Islet precursor cell (in vitro differentiated cells): Measurements from ENCODE around the gene GARNL3.
A peak's percentile ranks its signal among the peaks of the same experiment; 100 is the strongest.

Experiments
- DNase-seq: peaks from one replicate; pipeline ENCODE4 v3.0.0-alpha.2; 2018

GARNL3 gene

DNA sequence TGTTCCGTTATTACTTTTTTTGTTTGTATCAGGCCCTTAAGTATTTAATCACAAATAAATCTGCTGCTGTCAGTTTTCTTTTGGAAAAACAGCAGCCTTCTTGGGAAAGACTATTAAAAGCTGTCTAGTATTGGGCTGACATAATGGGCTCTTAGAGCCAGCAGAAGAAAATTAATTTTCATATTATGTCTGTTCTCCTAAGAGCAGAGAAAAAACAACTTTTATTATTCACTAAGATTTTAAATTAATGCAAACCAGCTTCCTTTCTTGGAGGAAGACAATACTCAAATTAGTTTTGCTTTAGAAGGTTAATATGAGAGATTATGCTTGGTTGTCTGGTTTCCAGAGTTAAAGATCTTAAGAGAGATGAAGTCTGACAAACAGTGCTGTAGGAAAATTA is 30.6 kb upstream of the GARNL3 start:
- no peak for DNase-seq

DNA sequence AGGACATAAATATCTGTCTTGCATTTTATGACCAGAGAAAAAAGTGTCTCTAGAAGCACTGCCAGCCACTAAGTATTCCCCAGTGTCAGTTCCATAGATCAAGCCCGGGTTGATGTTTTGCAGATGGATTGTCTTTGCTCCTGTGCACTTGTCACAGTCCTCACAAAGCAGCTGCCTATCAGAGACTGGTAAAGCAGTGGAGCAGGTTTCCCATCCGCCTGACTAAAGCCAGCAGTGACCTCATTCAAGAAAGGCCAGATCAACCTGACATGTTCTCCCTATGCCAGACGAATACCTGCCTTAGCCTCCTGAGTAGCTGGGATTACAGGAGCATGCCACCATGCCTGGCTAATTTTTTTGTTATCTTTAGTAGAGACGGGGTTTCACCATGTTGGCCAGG is 26.8 kb upstream of the GARNL3 start:
- peak; percentile 65 for DNase-seq

- peak; percentile 60 for DNase-seq
Observed at GRCh38 chr9:127241354-127241753, 23.2 kb upstream of the GARNL3 start.

- DNase-seq, result peak; percentile 99
Observed at GRCh38 chr9:127244609-127245601, 19.7 kb upstream of the GARNL3 start.

DNA sequence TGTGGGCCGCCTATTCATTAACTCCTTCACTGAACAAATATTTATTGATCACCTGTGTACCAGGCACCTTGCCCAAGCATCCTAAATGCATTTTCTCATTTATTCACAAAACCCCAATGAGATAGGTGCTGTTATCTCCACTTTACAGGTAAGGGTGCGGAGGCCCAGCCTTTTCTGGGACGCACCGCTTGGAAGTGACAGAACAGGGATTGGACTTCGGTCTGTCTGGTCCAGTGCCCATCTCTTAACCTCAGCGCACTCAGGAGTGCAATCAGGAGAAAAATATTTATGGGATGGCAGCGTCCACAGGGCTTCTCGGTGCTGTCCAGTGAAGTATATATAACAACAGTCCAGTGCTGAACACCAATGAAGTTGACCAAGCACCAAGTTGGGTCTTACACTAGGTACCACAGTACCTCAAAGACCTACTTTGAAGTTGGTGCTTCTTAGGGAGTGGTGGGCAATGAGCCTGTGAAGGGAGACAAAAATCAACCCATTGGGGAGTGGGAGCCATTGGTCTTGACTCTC is 18.9 kb upstream of the GARNL3 start:
- DNase-seq, result no peak

DNA sequence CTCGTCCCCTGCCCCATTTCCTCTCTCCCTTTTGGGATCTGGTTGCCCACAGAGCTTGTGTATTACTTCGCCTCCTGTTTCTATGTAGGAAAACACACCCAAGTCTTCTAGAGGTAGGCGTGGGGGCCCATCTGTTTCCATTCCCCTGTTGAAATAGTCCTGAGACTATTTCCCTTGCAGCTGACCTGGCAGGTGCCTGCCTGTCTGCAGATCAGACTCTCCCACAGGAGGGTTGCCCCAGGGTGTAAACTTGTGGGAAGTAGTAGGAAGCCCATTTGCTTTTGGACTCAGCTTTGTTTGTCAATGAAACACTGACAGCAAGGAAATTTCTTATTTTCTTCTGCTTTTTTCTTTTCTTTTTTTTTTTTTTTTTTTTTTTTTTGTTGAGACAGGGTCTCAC is 16.3 kb upstream of the GARNL3 start:
- DNase-seq, result peak; percentile 78

- DNase-seq, result no peak
Observed at GRCh38 chr9:127249877-127250276, 14.7 kb upstream of the GARNL3 start.

GRCh38 chr9:127250896-127251391 is 13.6 kb upstream of the GARNL3 start:
- DNase-seq, result no peak

DNA sequence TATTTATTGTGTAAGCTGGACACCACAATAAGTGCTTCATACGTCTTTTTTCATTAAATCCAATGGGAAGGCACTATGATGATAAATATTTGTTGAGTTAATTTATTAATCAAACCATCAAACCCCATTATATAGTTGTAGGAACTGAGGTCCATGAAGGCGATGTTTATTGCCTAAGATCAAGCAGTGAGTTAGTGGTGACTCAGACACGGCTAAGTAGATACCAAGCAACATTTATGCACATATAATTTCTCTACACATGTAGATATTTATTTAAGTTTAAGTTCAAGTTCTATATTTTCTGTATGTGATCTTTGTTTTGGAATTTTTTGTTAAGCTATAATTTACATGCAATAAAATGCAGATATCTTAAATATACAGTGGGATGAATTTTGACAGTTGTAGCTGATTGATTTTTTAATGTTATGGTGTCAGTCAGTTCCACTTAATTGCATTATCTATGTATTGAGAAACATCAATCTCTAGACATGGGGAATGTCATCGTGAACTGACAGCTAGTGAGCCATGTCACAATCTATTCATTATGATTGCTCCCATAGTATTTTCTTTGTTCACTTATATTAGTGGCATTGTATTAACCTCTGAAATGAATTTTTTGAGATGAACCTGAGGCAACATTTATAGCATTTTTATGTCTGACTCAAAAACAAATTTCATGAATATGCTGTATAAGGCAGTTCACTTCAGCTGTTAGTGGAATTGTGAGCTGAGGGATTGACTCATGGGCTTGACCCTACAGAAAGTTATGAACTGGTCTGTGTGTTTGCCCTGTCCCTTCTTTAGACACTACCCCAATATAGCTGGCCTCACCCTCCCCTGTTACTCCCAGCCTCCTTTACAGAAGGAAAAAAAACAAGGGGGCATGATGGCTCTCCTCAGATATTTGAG is 11.9 kb upstream of the GARNL3 start:
- DNase-seq, result no peak

DNA sequence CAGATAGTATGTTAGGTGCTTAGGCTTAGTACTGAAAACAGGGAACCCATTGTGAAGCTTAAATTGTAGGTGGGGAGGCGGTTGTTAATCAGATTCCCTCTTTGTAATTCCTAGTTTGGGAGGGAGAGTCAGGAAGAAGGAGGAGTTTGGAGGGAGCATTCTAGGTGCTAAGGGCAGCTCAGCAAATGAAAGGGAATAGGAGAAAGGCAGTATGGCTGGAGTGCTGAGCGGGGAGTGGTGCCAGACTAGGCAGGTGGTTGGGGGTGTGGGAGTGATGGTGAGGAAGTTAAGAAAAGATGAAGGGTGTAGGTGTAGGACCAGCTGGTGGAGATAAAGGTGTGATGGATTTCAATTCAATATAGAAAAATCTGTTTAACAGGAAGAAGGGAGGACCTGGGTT is 11.1 kb upstream of the GARNL3 start:
- no peak for DNase-seq

DNA sequence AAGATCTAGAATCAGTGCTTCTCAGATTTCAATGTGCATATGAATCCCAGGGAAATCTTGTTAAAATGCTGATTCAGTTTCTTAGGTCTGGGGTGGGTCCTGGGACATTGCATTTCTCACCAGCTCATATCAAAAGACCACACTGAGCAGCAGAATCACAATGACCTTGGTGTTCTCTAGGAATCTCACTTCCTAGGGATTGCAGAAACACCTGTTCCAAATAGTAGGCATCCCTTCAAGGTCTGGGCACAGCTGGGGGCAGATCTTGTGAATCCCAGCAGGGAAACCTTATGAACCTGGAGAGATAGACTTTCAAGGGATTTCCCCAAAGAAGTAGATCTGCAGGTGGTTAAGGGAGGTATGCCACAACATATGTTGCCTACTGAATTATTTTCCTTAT is 8.9 kb upstream of the GARNL3 start:
- no peak for DNase-seq

DNA sequence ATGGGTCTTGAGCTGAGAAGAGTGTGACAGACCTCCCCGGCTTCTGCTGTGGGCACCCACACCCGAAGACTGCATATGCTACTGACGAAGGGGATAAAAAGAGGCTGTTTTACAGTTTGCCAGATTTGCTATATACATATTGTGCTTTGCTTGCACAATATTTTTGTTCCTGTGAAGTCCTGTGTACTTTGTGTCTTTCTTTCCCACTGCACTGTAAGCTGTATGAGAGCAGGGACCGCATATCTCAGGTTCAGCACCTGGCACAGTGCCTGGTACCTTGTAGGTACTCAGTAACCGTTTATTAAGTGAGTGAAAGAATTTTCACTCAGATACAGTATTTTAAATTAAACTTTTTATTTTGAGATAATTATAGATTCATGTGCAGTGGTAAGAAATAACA is 8.2 kb upstream of the GARNL3 start:
- no peak for DNase-seq

GRCh38 chr9:127258606-127259471 is 5.7 kb upstream of the GARNL3 start:
- DNase-seq, result no peak

DNA sequence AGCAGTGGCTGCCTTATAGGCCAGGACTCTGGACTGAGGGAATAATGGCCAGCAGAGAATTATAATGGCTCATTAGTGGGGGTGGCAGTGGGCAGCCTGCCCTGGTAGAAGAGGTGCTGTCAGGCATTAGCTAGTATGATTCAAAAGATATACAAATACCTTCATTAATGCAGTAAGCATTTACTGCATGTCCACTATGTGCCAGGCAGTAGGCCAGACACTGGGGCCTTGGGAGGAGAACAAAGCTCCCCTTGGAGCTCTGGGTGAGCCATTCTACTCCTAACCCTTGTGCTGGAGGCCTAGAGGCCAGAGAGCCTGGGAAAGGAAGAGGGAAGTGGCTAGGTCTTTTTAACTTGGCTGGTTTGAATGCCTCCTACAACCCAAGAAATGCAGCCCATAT is 2.0 kb upstream of the GARNL3 start:
- no peak for DNase-seq

- no peak for DNase-seq
Observed at GRCh38 chr9:127263237-127263636, 1.3 kb upstream of the GARNL3 start.

DNA sequence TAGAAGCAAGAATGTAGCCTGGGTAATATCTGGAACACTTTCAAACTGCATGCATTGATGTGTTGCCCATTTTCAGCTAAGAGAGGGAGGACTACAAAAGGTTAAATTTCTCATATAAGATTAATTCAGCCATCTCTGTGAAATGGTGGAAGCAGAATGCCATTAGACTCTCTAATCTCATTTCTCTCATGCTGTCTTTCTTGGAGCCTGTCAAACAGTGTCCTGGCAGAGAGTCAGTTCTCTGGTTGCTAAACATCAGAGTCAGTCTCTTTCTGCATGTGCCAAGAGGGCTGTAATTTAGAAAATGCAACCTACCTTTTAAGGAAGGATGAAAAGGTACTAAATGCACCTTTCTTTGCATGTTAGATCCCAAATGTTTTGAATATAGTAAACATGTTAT is 910 bp upstream of the GARNL3 start:
- DNase-seq, result no peak

DNA sequence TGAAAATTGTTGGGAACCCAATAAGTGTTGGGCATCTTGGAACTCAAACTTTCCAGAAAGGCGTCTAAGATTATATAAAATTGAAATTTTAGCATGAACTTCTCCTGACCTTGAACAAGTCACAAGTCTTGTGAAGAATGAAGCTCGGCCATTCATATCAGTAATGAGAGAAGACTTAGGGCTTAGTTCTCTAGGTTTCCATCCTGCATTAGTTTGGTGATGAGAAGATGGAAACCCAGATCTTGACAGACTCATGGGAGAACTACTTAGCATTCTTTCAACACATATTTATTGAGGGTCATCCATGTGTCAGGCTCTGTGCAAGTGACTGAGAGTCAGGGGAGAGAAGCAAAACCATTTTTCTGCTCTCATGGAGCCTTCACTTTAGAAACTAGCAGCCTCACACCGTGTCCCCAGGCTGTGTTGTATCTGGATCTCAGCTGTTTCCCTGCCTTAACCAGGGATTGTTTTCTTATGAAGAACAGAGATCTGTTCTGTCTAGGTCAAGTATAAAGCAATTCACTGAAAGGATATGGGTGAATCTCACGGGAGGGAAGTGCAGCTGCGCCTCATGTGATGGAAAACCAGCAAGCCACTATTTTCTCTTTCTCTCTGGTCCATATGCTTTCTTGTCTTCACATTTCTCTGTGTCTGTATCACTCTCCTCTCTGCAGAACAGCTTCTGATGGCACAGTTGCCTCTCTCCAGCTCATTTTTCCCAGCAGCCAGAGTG is 3.4 kb downstream of the GARNL3 start:
- DNase-seq, result no peak

GRCh38 chr9:127269449-127269848 is 4.9 kb downstream of the GARNL3 start:
- no peak for DNase-seq

DNA sequence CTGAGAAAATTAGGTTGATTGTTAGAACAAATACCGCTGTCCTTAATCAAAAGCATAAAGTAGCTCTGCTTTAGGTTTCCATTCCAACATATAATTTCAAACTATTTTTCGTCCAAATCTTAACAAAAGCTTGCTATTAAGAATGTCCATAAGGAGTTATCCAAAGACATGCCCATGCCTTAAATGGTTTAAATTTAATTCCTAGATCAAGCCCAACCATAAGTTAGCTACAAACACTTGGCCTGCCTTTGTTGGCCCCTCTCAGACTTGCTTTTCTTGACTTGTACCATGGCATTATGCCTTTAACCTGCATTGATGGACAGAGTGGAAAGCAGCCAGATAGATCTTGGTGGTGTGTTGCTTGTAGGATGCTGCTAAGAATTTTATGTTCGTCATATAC is 8.8 kb downstream of the GARNL3 start:
- no peak for DNase-seq

GRCh38 chr9:127277099-127277498 is 12.5 kb downstream of the GARNL3 start:
- DNase-seq, result no peak

GRCh38 chr9:127277770-127278169 is 13.2 kb downstream of the GARNL3 start:
- DNase-seq, result no peak

- no peak for DNase-seq
Observed at GRCh38 chr9:127278372-127278771, 13.8 kb downstream of the GARNL3 start.
